Panc1 (cell line): Measurements from ENCODE around the gene IREB2. TPM values are rescaled to one million over a fixed set of nuclear protein-coding genes. Genes with fewer than 3 reads are reported as not detected.

ENCODE experiments used
- ATAC-seq: fragments of 200-7000 bp; cut with Tn5 transposase; 2 replicates; pipeline ENCODE4 v1.9.1; 2020; ENCODE audit warnings: mild to moderate bottlenecking, moderate library complexity
- BruUV-seq: library from RNA; stranded (reverse); fragments of 400-500 nt; replicated peaks from 2 replicates; lab custom pipeline; 2021; lab: Mats Ljungman, UMichigan
- CTCF ChIA-PET: fragments of 300-600 bp; sonication (Branson Sonifier 250); formaldehyde crosslinking; loops from one replicate; lab custom pipeline; 2022; ENCODE audit warnings: antibody characterized with exemption; lab: Charles Lee
- POLR2A ChIA-PET: fragments of 300-600 bp; sonication (Branson Sonifier 250); formaldehyde crosslinking; loops from one replicate; lab custom pipeline; 2022; ENCODE audit warnings: antibody characterized with exemption; lab: Charles Lee
- DNase-seq: peaks from one replicate; pipeline ENCODE4 v3.0.0-alpha.2; 2010; ENCODE audit warnings: low read depth, low spot score
- H3K27ac ChIP-seq: 2 replicates; pipeline ENCODE4 v1.5.1; 2011; ENCODE audit warnings: mild to moderate bottlenecking, low read length, inconsistent platforms
- H3K27me3 ChIP-seq: fragments of 200-500 bp; sonication (Bioruptor generic); 2 replicates; pipeline ENCODE4 v1.6.0; 2014; ENCODE audit warnings: low read length, inconsistent platforms; ENCODE audit not compliant: control insufficient read depth, insufficient read depth
- H3K36me3 ChIP-seq: fragments of 200-500 bp; sonication (Bioruptor generic); 2 replicates; pipeline ENCODE4 v1.5.1; 2014; ENCODE audit warnings: inconsistent platforms, mild to moderate bottlenecking, low read length, moderate library complexity; ENCODE audit not compliant: control insufficient read depth, insufficient read depth
- H3K4me1 ChIP-seq: 2 replicates; pipeline ENCODE4 v1.5.1; 2011; ENCODE audit warnings: inconsistent platforms, mild to moderate bottlenecking, low read length, moderate library complexity; ENCODE audit not compliant: control insufficient read depth, insufficient read depth
- H3K4me3 ChIP-seq, 2 experiments: 2 replicates each; pipeline ENCODE4 v1.5.1; 2011 to 2012; ENCODE audit warnings: low read depth in 2 of 2, low read length in 2 of 2, mild to moderate bottlenecking in 2 of 2, inconsistent platforms in 1 of 2, moderate library complexity in 1 of 2
- H3K9me3 ChIP-seq: fragments of 200-500 bp; sonication (Bioruptor generic); 2 replicates; pipeline ENCODE4 v1.5.1; 2014; ENCODE audit warnings: low read depth, mild to moderate bottlenecking, inconsistent platforms, low read length, moderate library complexity; ENCODE audit not compliant: control insufficient read depth, insufficient read depth
- POLR2AphosphoS5 ChIP-seq: IDR thresholded peaks from 2 replicates; pipeline ENCODE4 v1.6.1; 2012; ENCODE audit warnings: mild to moderate bottlenecking, low read depth, low read length, moderate library complexity
- REST ChIP-seq, 2 experiments: IDR thresholded peaks; 2 replicates each; pipeline ENCODE4 v1.6.1; 2011 to 2012; ENCODE audit warnings: low read depth in 2 of 2, control low read depth in 1 of 2, low read length in 1 of 2, mild to moderate bottlenecking in 1 of 2, moderate library complexity in 1 of 2; ENCODE audit not compliant: insufficient read depth in 1 of 2
- SIN3A ChIP-seq: IDR thresholded peaks from 2 replicates; pipeline ENCODE4 v1.6.1; 2012; ENCODE audit warnings: low read depth, mild to moderate bottlenecking, low read length, moderate library complexity, borderline replicate concordance; ENCODE audit not compliant: insufficient read depth
- TCF7L2 ChIP-seq: IDR thresholded peaks from 2 replicates; pipeline ENCODE4 v1.6.1; 2011; ENCODE audit warnings: mild to moderate bottlenecking, low read depth, low read length, inconsistent platforms
- in situ Hi-C: cut with HindIII; loops from 2 replicates; pipeline ENCODE4 v1.10.0; 2016; ENCODE audit warnings: low sequenced_read_pairs, low pct_unique_long_range_greater_than_20kb
- intact Hi-C: fragments of 100-400 bp; cut with micrococcal nuclease; formaldehyde crosslinking; loops from one replicate; pipeline ENCODE4 v1.10.0; 2022; ENCODE audit not compliant: unreplicated experiment
- total RNA-seq: library from RNA; stranded (reverse); gene quantifications from one replicate; pipeline ENCODE4 v1.2.1, GENCODE V29; 2021; ENCODE audit not compliant: unreplicated experiment
- TF ChIP-seq, protein P1 (sequence below): fragments of 450-650 bp; IDR thresholded peaks from 2 replicates; pipeline ENCODE4 v1.5.1; 2017; ENCODE audit warnings: mild to moderate bottlenecking

Gene IREB2
- total RNA-seq, 1 experiment from 2014 or later: 71.7 TPM

DNA sequence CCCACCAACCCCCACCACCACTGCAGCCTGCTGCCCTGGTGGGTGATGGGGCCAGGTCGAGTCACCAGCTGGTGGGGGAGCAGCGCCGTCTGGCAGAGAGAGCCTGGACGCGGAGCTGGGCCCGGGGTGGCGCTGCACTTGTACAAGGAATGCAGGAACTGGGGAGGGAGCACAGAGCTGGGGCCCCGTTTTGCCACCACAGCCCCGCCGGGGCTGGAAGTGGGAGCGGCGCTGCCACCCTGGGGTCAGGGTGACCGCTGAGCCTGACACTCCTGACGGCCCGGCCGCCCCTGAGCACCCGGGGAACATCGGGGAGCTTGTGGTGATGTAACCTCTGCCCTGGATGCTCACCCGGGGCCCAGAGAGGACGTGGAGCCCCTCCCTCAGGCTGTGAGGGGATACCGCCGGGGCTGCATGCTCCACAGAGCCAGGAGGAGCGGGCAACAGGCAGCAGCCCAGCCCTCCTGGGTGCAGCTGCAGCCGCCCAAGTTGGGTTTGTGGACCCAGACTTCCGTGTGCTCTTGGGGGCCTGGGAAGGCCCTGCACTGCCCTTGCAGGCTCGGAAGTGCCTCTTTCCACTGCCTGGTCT lies 32.6 kb upstream of the IREB2 start:
- Histone ChIP-seq H3K4me1 (no peaks in the 10 kb centered on the region), H3K4me3 (no peak overlapping the region), H3K36me3 (no peaks in the 10 kb centered on the region), H3K27ac (no peak overlapping the region), H3K9me3 (no peaks in the 10 kb centered on the region), H3K27me3 (no peaks in the 10 kb centered on the region; the same call in 1 of the 2 replicates)
- in situ Hi-C loops (no loop called here), intact Hi-C loops (no loop called here)
- ChIA-PET POLR2A (no interaction called here), CTCF (no interaction called here)
- BruUV-seq: no TSS peak
- no peak for TF ChIP-seq SIN3A
- TF ChIP-seq POLR2AphosphoS5: no peak
- no peak for TF ChIP-seq TCF7L2
- TF ChIP-seq REST (IDR thresholded peaks at IDR 0.05; ENCODE audit: insufficient read depth in 1 of 2, low read depth in 2 of 2, low read length in 1 of 2): no peak
- TF ChIP-seq, protein P1, sequence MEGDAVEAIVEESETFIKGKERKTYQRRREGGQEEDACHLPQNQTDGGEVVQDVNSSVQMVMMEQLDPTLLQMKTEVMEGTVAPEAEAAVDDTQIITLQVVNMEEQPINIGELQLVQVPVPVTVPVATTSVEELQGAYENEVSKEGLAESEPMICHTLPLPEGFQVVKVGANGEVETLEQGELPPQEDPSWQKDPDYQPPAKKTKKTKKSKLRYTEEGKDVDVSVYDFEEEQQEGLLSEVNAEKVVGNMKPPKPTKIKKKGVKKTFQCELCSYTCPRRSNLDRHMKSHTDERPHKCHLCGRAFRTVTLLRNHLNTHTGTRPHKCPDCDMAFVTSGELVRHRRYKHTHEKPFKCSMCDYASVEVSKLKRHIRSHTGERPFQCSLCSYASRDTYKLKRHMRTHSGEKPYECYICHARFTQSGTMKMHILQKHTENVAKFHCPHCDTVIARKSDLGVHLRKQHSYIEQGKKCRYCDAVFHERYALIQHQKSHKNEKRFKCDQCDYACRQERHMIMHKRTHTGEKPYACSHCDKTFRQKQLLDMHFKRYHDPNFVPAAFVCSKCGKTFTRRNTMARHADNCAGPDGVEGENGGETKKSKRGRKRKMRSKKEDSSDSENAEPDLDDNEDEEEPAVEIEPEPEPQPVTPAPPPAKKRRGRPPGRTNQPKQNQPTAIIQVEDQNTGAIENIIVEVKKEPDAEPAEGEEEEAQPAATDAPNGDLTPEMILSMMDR: no peak
- ATAC-seq: 0 out of 2 replicates have a peak, but pooled peaks have one; percentile 23
- DNase-seq: no peak

DNA sequence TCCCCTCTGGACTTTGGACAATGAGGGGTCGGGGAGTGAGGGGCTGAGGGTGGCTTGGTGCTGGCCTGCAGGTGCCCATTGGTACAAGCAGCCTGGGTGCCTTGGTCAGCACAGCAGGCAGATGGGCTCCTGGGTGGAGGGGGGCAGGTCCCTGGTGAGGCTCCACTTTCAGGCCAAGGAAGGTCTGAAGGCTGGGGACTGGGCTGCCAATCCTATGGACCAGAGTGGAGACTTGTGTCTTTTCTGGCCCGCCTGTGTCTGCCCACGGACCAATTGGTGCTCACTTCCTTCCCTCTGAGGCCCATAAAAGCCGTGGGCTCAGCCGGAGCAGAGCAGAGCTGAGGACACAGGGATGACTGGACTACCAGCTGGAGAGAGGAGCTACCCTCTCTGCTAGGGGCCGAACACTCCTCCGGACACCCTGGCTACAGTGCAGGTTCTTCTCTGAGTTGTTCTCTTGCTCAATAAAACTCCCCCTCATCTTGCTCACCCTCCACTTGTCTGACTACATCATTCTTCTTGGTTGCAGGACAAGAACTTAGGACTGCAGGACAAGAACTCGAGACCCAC lies 31.9 kb upstream of the IREB2 start:
- H3K27ac ChIP-seq: no peak overlapping the region
- ATAC-seq (no peak), DNase-seq (no peak)
- TF ChIP-seq, protein P1: no peak
- TF ChIP-seq REST (IDR thresholded peaks at IDR 0.05; ENCODE audit: insufficient read depth in 1 of 2, low read depth in 2 of 2, low read length in 1 of 2) (no peak), TCF7L2 (no peak)
- no TSS peak for BruUV-seq
- no peak overlapping the region for H3K4me3 ChIP-seq
- no peaks in the 10 kb centered on the region for H3K36me3 ChIP-seq
- POLR2A ChIA-PET: interaction anchor here (0.6 kb wide), 1 partner anchor 107 kb away, joined by 5 read pairs; the partner anchor contains the start of gene SKIC8
- no peaks in the 10 kb centered on the region for H3K4me1 ChIP-seq
- in situ Hi-C loops: no loop called here
- CTCF ChIA-PET: no interaction called here
- no peaks in the 10 kb centered on the region for H3K9me3 ChIP-seq
- intact Hi-C loops: no loop called here
- H3K27me3 ChIP-seq: no peaks in the 10 kb centered on the region; the same call in 1 of the 2 replicates
